ENCODE measurements around the gene GPR162. TPM values are rescaled to one million over a fixed set of nuclear protein-coding genes. Genes with fewer than 3 reads are reported as not detected.

GPR162 gene
- total and polyA plus RNA-seq, 2 donors: 6.4 to 18.4 TPM

- WGBS: 85% methylated on average over 6 of the region's 6 CpGs
- DNase-seq (ENCODE audit: extremely low spot score): no peak
- Histone ChIP-seq H3K4me3 (ENCODE audit: low read depth, low read length) (no peak overlapping the region), H3K27ac (ENCODE audit: low read depth) (no peak overlapping the region), H3K36me3 (ENCODE audit: insufficient read depth) (no peaks in the 10 kb centered on the region), H3K4me1 (ENCODE audit: insufficient read depth) (no peaks in the 10 kb centered on the region)
These were observed 41.0 kb upstream of the GPR162 start for GRCh38 chr12:6780573-6780972.

- no peak overlapping the region for H3K4me3 ChIP-seq (ENCODE audit: low read depth, low read length)
- WGBS: 70% methylated on average over 6 of the region's 6 CpGs
These were observed 39.5 kb upstream of the GPR162 start for GRCh38 chr12:6782119-6782518.

GRCh38 chr12:6782850-6783566, 38.6 kb upstream of the GPR162 start:
- Histone ChIP-seq H3K27ac (ENCODE audit: low read depth) (no peak overlapping the region), H3K36me3 (ENCODE audit: insufficient read depth) (no peaks in the 10 kb centered on the region), H3K4me3 (ENCODE audit: low read depth, low read length) (no peak overlapping the region), H3K4me1 (ENCODE audit: insufficient read depth) (no peaks in the 10 kb centered on the region)
- DNase-seq (ENCODE audit: extremely low spot score): no peak
- WGBS: 74% methylated on average over 10 of the region's 10 CpGs

More at GRCh38 chr12:6782119-6782518, 39.5 kb upstream of the GPR162 start:
- no peak for DNase-seq (ENCODE audit: extremely low spot score)
- no peaks in the 10 kb centered on the region for H3K36me3 ChIP-seq (ENCODE audit: insufficient read depth)
- no peak overlapping the region for H3K27ac ChIP-seq (ENCODE audit: low read depth)
- H3K4me1 ChIP-seq (ENCODE audit: insufficient read depth): no peaks in the 10 kb centered on the region

GRCh38 chr12:6783828-6784227, 37.8 kb upstream of the GPR162 start:
- WGBS: 92% methylated on average over 9 of the region's 9 CpGs
- no peak for DNase-seq (ENCODE audit: extremely low spot score)
- Histone ChIP-seq H3K36me3 (ENCODE audit: insufficient read depth) (no peaks in the 10 kb centered on the region), H3K4me3 (ENCODE audit: low read depth, low read length) (no peak overlapping the region), H3K27ac (ENCODE audit: low read depth) (no peak overlapping the region), H3K4me1 (ENCODE audit: insufficient read depth) (no peaks in the 10 kb centered on the region)

- Histone ChIP-seq H3K27ac (ENCODE audit: low read depth) (no peak overlapping the region), H3K36me3 (ENCODE audit: insufficient read depth) (no peaks in the 10 kb centered on the region), H3K4me3 (ENCODE audit: low read depth, low read length) (no peak overlapping the region), H3K4me1 (ENCODE audit: insufficient read depth) (no peaks in the 10 kb centered on the region)
- WGBS: 70% methylated on average over 5 of the region's 5 CpGs
- DNase-seq (ENCODE audit: extremely low spot score): no peak
These were observed 37.3 kb upstream of the GPR162 start for GRCh38 chr12:6784296-6784695.

GRCh38 chr12:6784761-6785160, 36.9 kb upstream of the GPR162 start:
- no peak overlapping the region for H3K27ac ChIP-seq (ENCODE audit: low read depth)
- no peak for DNase-seq (ENCODE audit: extremely low spot score)
- H3K4me1 ChIP-seq (ENCODE audit: insufficient read depth): no peaks in the 10 kb centered on the region
- no peak overlapping the region for H3K4me3 ChIP-seq (ENCODE audit: low read depth, low read length)
- 71% methylated on average over 5 of the region's 5 CpGs for WGBS
- no peaks in the 10 kb centered on the region for H3K36me3 ChIP-seq (ENCODE audit: insufficient read depth)

GRCh38 chr12:6786416-6787094, 35.1 kb upstream of the GPR162 start:
- Histone ChIP-seq H3K4me1 (ENCODE audit: insufficient read depth) (no peaks in the 10 kb centered on the region), H3K4me3 (ENCODE audit: low read depth, low read length) (no peak overlapping the region), H3K36me3 (ENCODE audit: insufficient read depth) (no peaks in the 10 kb centered on the region), H3K27ac (ENCODE audit: low read depth) (no peak overlapping the region)
- no peak for DNase-seq (ENCODE audit: extremely low spot score)
- WGBS: 69% methylated on average over 9 of the region's 9 CpGs

GRCh38 chr12:6787309-6787708, 34.3 kb upstream of the GPR162 start:
- WGBS: 92% methylated on average over 5 of the region's 5 CpGs
- Histone ChIP-seq H3K4me3 (ENCODE audit: low read depth, low read length) (no peak overlapping the region), H3K4me1 (ENCODE audit: insufficient read depth) (no peaks in the 10 kb centered on the region), H3K27ac (ENCODE audit: low read depth) (no peak overlapping the region), H3K36me3 (ENCODE audit: insufficient read depth) (no peaks in the 10 kb centered on the region)
- no peak for DNase-seq (ENCODE audit: extremely low spot score)

GRCh38 chr12:6788972-6789924, 32.4 kb upstream of the GPR162 start, which contains the start of gene CD4:
CD4 (plus strand) TSS chr12:6789528; CDS start chr12:6800139, 10,611 bp downstream.
- Histone ChIP-seq H3K4me1 (ENCODE audit: insufficient read depth) (no peaks in the 10 kb centered on the region), H3K27ac (ENCODE audit: low read depth) (peak within 1 kb of the TSS; percentile 3), H3K4me3 (ENCODE audit: low read depth, low read length) (peak within 1 kb of the TSS; percentile 4), H3K36me3 (ENCODE audit: insufficient read depth) (no peaks in the 10 kb centered on the region)
- WGBS: 58% methylated on average over 18 of the region's 18 CpGs
- no peak for DNase-seq (ENCODE audit: extremely low spot score)

- no peak for DNase-seq (ENCODE audit: extremely low spot score)
- Histone ChIP-seq H3K36me3 (ENCODE audit: insufficient read depth) (no peaks in the 10 kb centered on the region), H3K27ac (ENCODE audit: low read depth) (no peak overlapping the region), H3K4me1 (ENCODE audit: insufficient read depth) (no peaks in the 10 kb centered on the region), H3K4me3 (ENCODE audit: low read depth, low read length) (no peak overlapping the region)
- 79% methylated on average over 12 of the region's 12 CpGs for WGBS
These were observed 31.0 kb upstream of the GPR162 start for GRCh38 chr12:6790496-6791150.

GRCh38 chr12:6791931-6792520, 29.6 kb upstream of the GPR162 start:
- H3K4me1 ChIP-seq (ENCODE audit: insufficient read depth): no peaks in the 10 kb centered on the region
- H3K4me3 ChIP-seq (ENCODE audit: low read depth, low read length): no peak overlapping the region
- H3K36me3 ChIP-seq (ENCODE audit: insufficient read depth): no peaks in the 10 kb centered on the region
- no peak for DNase-seq (ENCODE audit: extremely low spot score)
- 80% methylated on average over 13 of the region's 13 CpGs for WGBS
- no peak overlapping the region for H3K27ac ChIP-seq (ENCODE audit: low read depth)

GRCh38 chr12:6792522-6793201, 29.0 kb upstream of the GPR162 start:
- WGBS: 14% methylated on average over 12 of the region's 12 CpGs
- no peaks in the 10 kb centered on the region for H3K36me3 ChIP-seq (ENCODE audit: insufficient read depth)
- no peak overlapping the region for H3K27ac ChIP-seq (ENCODE audit: low read depth)
- H3K4me3 ChIP-seq (ENCODE audit: low read depth, low read length): no peak overlapping the region
- no peak for DNase-seq (ENCODE audit: extremely low spot score)
- H3K4me1 ChIP-seq (ENCODE audit: insufficient read depth): no peaks in the 10 kb centered on the region
